ENCODE measurements around the gene ZNF576. TPM values are rescaled to one million over a fixed set of nuclear protein-coding genes. Genes with fewer than 3 reads are reported as not detected.
"Not testable (repeated sequence)": the region's sequence is repeated elsewhere in the genome, so short reads cannot be mapped to it uniquely, and the experiment has no call there.

Gene ZNF576
- polyA plus RNA-seq, 1 donor from 2014 or later, result 11.9 TPM

GRCh38 chr19:43586346-43586745 lies 10.0 kb upstream of the ZNF576 start:
- Histone ChIP-seq H3K27ac (ENCODE audit: low read length) (no peak overlapping the region), H2AFZ (ENCODE audit: low read depth, low read length) (no peak overlapping the region), H3K79me2 (replicated peaks; ENCODE audit: insufficient read depth, low read length) (no peaks in the 10 kb centered on the region), H3K9ac (ENCODE audit: low read length) (no peak overlapping the region), H3K9me3 (ENCODE audit: low read length) (no peaks in the 10 kb centered on the region), H3K4me3 (ENCODE audit: low read length) (no peak overlapping the region), H4K20me1 (ENCODE audit: insufficient read depth) (no peaks in the 10 kb centered on the region), H3F3A (ENCODE audit: insufficient read depth, low read length, poor library complexity, severe bottlenecking) (no peaks in the 10 kb centered on the region), H3K27me3 (ENCODE audit: insufficient read depth, low read depth, low read length) (no peaks in the 10 kb centered on the region), H3K4me2 (ENCODE audit: low read length) (no peak overlapping the region), H3K36me3 (ENCODE audit: insufficient read depth, low read length) (peaks cover 7% of the 10 kb centered on the region), H3K9me2 (ENCODE audit: insufficient read depth, low read length) (no peaks in the 10 kb centered on the region)
- TF ChIP-seq EZH2 (IDR thresholded peaks at IDR 0.05; ENCODE audit: borderline replicate concordance, insufficient read depth, low read length, poor library complexity, severe bottlenecking), result no peak

DNA sequence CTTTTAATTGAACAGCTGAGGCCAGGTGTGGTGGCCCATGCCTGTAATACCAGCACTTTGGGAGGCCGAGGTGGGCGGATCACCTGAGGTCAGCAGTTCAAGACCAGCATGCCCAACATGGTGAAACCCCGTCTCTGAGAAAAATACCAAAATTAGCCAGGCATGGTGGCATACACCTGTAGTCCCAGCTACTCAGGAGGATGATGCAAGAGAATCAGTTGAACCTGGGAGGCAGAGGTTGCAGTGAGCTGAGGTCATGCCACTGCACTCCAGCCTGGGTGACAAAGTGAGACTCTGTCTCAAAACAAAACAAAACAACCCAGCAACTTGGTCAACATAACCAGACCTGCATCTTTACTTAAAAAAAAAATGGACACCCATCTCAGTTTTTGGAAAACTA lies 9.4 kb upstream of the ZNF576 start:
- H3K79me2 ChIP-seq (replicated peaks; ENCODE audit: insufficient read depth, low read length), result not testable (repeated sequence)

DNA sequence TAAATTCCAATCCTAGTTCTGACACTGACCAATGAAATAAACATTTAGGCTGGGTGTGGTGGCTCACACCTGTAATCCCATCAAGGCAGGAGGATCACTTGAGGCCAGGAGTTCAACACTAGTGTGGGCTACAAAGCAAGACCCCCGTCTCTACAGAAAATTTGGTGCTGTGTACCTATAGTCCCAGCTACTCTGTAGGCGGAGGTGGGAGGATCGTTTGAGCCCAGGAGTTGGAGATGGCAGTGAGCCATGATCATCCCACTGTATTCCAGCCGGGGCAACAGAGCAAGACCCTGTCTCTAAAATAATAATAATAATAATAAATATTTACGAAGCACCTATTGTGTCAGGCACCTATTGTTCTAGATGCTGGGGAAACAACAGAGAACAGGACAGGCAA lies 7.1 kb upstream of the ZNF576 start:
- Histone ChIP-seq H3K4me3 (ENCODE audit: low read length) (no peak overlapping the region), H3K79me2 (replicated peaks; ENCODE audit: insufficient read depth, low read length) (peaks cover 13% of the 10 kb centered on the region), H2AFZ (ENCODE audit: low read depth, low read length) (no peak overlapping the region), H3K4me2 (ENCODE audit: low read length) (no peak overlapping the region), H4K20me1 (ENCODE audit: insufficient read depth) (peaks cover 4% of the 10 kb centered on the region), H3K9me2 (ENCODE audit: insufficient read depth, low read length) (no peaks in the 10 kb centered on the region), H3K36me3 (ENCODE audit: insufficient read depth, low read length) (peaks cover 7% of the 10 kb centered on the region), H3K9me3 (ENCODE audit: low read length) (no peaks in the 10 kb centered on the region), H3K27ac (ENCODE audit: low read length) (no peak overlapping the region), H3K9ac (ENCODE audit: low read length) (no peak overlapping the region), H3F3A (ENCODE audit: insufficient read depth, low read length, poor library complexity, severe bottlenecking) (no peaks in the 10 kb centered on the region), H3K27me3 (ENCODE audit: insufficient read depth, low read depth, low read length) (no peaks in the 10 kb centered on the region)
- TF ChIP-seq, protein P1, sequence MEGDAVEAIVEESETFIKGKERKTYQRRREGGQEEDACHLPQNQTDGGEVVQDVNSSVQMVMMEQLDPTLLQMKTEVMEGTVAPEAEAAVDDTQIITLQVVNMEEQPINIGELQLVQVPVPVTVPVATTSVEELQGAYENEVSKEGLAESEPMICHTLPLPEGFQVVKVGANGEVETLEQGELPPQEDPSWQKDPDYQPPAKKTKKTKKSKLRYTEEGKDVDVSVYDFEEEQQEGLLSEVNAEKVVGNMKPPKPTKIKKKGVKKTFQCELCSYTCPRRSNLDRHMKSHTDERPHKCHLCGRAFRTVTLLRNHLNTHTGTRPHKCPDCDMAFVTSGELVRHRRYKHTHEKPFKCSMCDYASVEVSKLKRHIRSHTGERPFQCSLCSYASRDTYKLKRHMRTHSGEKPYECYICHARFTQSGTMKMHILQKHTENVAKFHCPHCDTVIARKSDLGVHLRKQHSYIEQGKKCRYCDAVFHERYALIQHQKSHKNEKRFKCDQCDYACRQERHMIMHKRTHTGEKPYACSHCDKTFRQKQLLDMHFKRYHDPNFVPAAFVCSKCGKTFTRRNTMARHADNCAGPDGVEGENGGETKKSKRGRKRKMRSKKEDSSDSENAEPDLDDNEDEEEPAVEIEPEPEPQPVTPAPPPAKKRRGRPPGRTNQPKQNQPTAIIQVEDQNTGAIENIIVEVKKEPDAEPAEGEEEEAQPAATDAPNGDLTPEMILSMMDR (IDR thresholded peaks at IDR 0.05; ENCODE audit: poor library complexity, severe bottlenecking), result no peak
- TF ChIP-seq EP300 (conservative IDR thresholded peaks at IDR 0.05; ENCODE audit: poor library complexity, severe bottlenecking), result no peak
- TF ChIP-seq EZH2 (IDR thresholded peaks at IDR 0.05; ENCODE audit: borderline replicate concordance, insufficient read depth, low read length, poor library complexity, severe bottlenecking), result no peak
- TF ChIP-seq MXI1 (conservative IDR thresholded peaks at IDR 0.05; ENCODE audit: poor library complexity, severe bottlenecking), result no peak
- no peak for TF ChIP-seq REST (IDR thresholded peaks at IDR 0.05; ENCODE audit: borderline replicate concordance)
- TF ChIP-seq TAF1 (IDR thresholded peaks at IDR 0.05; ENCODE audit: low read depth), result no peak
- TF ChIP-seq POLR2AphosphoS5 (IDR thresholded peaks at IDR 0.05), result no peak
- TF ChIP-seq RAD21 (conservative IDR thresholded peaks at IDR 0.05), result no peak
- TF ChIP-seq SMC3 (conservative IDR thresholded peaks at IDR 0.05; ENCODE audit: poor library complexity), result no peak

More for the DNA sequence above, 9.4 kb upstream of the ZNF576 start:
- H3F3A ChIP-seq (ENCODE audit: insufficient read depth, low read length, poor library complexity, severe bottlenecking); H3K36me3 ChIP-seq (ENCODE audit: insufficient read depth, low read length); H3K9me2 ChIP-seq (ENCODE audit: insufficient read depth, low read length); H3K4me2 ChIP-seq (ENCODE audit: low read length); H3K9me3 ChIP-seq (ENCODE audit: low read length); H4K20me1 ChIP-seq (ENCODE audit: insufficient read depth); H3K9ac ChIP-seq (ENCODE audit: low read length); H3K27me3 ChIP-seq (ENCODE audit: insufficient read depth, low read depth, low read length); H3K4me3 ChIP-seq (ENCODE audit: low read length); H3K27ac ChIP-seq (ENCODE audit: low read length); H2AFZ ChIP-seq (ENCODE audit: low read depth, low read length): not testable (repeated sequence)
